ENCODE measurements around the gene ARHGAP12. TPM values are rescaled to one million over a fixed set of nuclear protein-coding genes. Genes with fewer than 3 reads are reported as not detected.

The ARHGAP12 gene
- total and polyA plus RNA-seq, 2 donors (not counting 3 experiments of a cell fraction or from before 2014, with no cell fraction given) = 5.8 to 19.3 TPM

- DNase-seq (ENCODE audit: low read depth, low spot score) (peak; percentile 64), FAIRE-seq (no peak)
- Histone ChIP-seq H3K4me1 (ENCODE audit: control insufficient read depth, extremely low read depth, insufficient read depth, low read length) (peaks cover 21% of the 10 kb centered on the region), H3K9me3 (replicated peaks; ENCODE audit: control insufficient read depth, insufficient read depth, low read length) (no peaks in the 10 kb centered on the region), H3K36me3 (ENCODE audit: control insufficient read depth in 2 of 2, extremely low read depth in 1 of 2, insufficient read depth in 2 of 2, low read length in 2 of 2) (no peaks in the 10 kb centered on the region), H3K79me2 (ENCODE audit: control insufficient read depth, insufficient read depth, low read length) (peaks cover 30% of the 10 kb centered on the region), H3K27ac (ENCODE audit: insufficient read depth, low read depth, low read length) (peak overlapping the region; percentile 62), H3K27me3 (ENCODE audit: control insufficient read depth in 2 of 2, insufficient read depth in 2 of 2, low read length in 2 of 2) (no peaks in the 10 kb centered on the region), H3K9ac (replicated peaks; ENCODE audit: extremely low read depth, insufficient read depth, low read length) (peak overlapping the region; percentile 23), H3K4me2 (ENCODE audit: insufficient read depth, low read length) (peak overlapping the region; percentile 31), H2AFZ (ENCODE audit: low read depth, low read length) (no peak overlapping the region), H3K9me1 (replicated peaks; ENCODE audit: control insufficient read depth, extremely low read depth, insufficient read depth, low read length) (no peaks in the 10 kb centered on the region), H4K20me1 (replicated peaks; ENCODE audit: control insufficient read depth, extremely low read depth, insufficient read depth, low read length) (no peaks in the 10 kb centered on the region), H3K4me3 (replicated peaks in 1 of 3; ENCODE audit: insufficient read depth in 1 of 3, low read depth in 1 of 3, low read length in 3 of 3) (no peak overlapping the region)
- ChIA-PET POLR2A (no interaction called here), CTCF (interaction anchor here (0.9 to 2.1 kb wide), 6 partner anchors 11 to 1227 kb away, joined by 3 to 19 read pairs (median 4); no protein-coding TSS in a partner anchor)
- intact Hi-C loops (cut with micrococcal nuclease) (no loop called here), dilution Hi-C loops (cut with MboI; ENCODE audit: extremely low pct_ligation_motif_present, low sequenced_read_pairs) (no loop called here)
- TF ChIP-seq CTCF (IDR thresholded peaks at IDR 0.05; ENCODE audit: extremely low read depth in 1 of 2, insufficient read depth in 1 of 2, low read depth in 1 of 2, low read length in 2 of 2) = no peak
- TF ChIP-seq FOS (IDR thresholded peaks at IDR 0.05; ENCODE audit: borderline replicate concordance, insufficient read depth, low read length) = no peak
- no peak for TF ChIP-seq GATA2 (IDR thresholded peaks at IDR 0.05; ENCODE audit: insufficient read depth, insufficient read length, low read depth, low read length)
- TF ChIP-seq POLR2A (IDR thresholded peaks at IDR 0.05; ENCODE audit: low read depth, low read length) = no peak
- TF ChIP-seq MYC (IDR thresholded peaks at IDR 0.05; ENCODE audit: low read depth, low read length) = no peak
- no peak for TF ChIP-seq JUN (IDR thresholded peaks at IDR 0.05; ENCODE audit: borderline replicate concordance, insufficient read depth, insufficient read length, low read depth)
- TF ChIP-seq POLR2AphosphoS5 (IDR thresholded peaks at IDR 0.05; ENCODE audit: insufficient read depth, low read depth, low read length) = no peak
- TF ChIP-seq EZH2 (IDR thresholded peaks at IDR 0.05; ENCODE audit: borderline replicate concordance, low read depth, low read length, severe bottlenecking) = no peak
- no peak for TF ChIP-seq MAX (IDR thresholded peaks at IDR 0.05; ENCODE audit: insufficient read depth, insufficient read length)
- BruUV-seq (replicated peaks) = no TSS peak
These were observed 31.1 kb downstream of the ARHGAP12 start for GRCh38 chr10:31897506-31897905.

Data from endothelial cell of umbilical vein (primary cell).